ENCODE measurements around the gene RBMY1E.
"Not testable (repeated sequence)": the region's sequence is repeated elsewhere in the genome, so short reads cannot be mapped to it uniquely, and the experiment has no call there.

The RBMY1E gene

GRCh38 chrY:21917932-21918331 is at the start of gene RBMY1E:
Gene RBMY1E (minus strand): TSS chrY:21918032. CDS start chrY:21916054, 1,978 bp downstream.
- not testable (repeated sequence) for H3K4me1 ChIP-seq (ENCODE audit: insufficient read depth, low read length); H3K36me3 ChIP-seq (ENCODE audit: insufficient read depth, low read length); H3K4me3 ChIP-seq (ENCODE audit: low read length); H3K9me3 ChIP-seq (ENCODE audit: low read length); H3K27me3 ChIP-seq (ENCODE audit: insufficient read depth, low read length); H2AFZ ChIP-seq (ENCODE audit: low read depth, low read length)

- not testable (repeated sequence) for H3K36me3 ChIP-seq (ENCODE audit: insufficient read depth, low read length); H2AFZ ChIP-seq (ENCODE audit: low read depth, low read length); H3K4me1 ChIP-seq (ENCODE audit: insufficient read depth, low read length); H3K27me3 ChIP-seq (ENCODE audit: insufficient read depth, low read length); H3K9me3 ChIP-seq (ENCODE audit: low read length); H3K4me3 ChIP-seq (ENCODE audit: low read length)
Observed at GRCh38 chrY:21894426-21894825, 23.4 kb downstream of the RBMY1E start, which contains the start of gene RBMY1D. Gene RBMY1D (minus strand): TSS chrY:21894526. CDS start chrY:21892513, 2,013 bp downstream.

GRCh38 chrY:21869407-21870076 is 48.3 kb downstream of the RBMY1E start:
- not testable (repeated sequence) for H3K4me1 ChIP-seq (ENCODE audit: insufficient read depth, low read length); H3K36me3 ChIP-seq (ENCODE audit: insufficient read depth, low read length); H3K9me3 ChIP-seq (ENCODE audit: low read length); H2AFZ ChIP-seq (ENCODE audit: low read depth, low read length); H3K27me3 ChIP-seq (ENCODE audit: insufficient read depth, low read length); H3K4me3 ChIP-seq (ENCODE audit: low read length)
